ENCODE data around the gene MRPS27. TPM values are rescaled to one million over a fixed set of nuclear protein-coding genes. Genes with fewer than 3 reads are reported as not detected.
A peak's percentile ranks its signal among the peaks of the same experiment; 100 is the strongest.

MRPS27 gene
- total and polyA plus RNA-seq, 2 of the 13 experiments (the other 11 are each of a cell fraction or from before 2014, with no cell fraction given): 71.8 to 115 TPM

DNA sequence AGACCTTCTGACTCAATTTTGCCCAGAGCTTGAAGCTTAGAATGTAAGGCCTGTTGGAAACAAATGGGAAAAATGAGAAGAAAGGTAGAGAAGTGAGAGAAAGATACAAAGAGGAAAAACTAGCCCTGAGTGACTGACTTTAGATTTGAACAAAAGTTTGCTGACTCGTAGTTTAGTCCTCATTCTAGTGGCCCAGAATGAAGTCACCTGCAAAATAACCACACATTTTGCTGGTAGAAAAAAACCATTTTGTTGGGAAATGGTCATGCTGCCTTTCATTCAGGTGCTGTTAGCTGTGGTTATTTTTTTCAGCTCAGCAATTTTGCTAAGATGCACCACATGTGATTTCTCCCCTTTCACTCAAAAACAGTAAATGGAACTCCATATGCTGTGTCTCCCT, 98.9 kb downstream of the MRPS27 start:
- H2AFZ ChIP-seq (ENCODE audit: low read length): no peak overlapping the region
- H3K4me2 ChIP-seq (ENCODE audit: low read depth, low read length): no peak overlapping the region
- WGBS (ENCODE audit: low lambda C conversion rate): 92% methylated on average over 1 of the region's 1 CpG
- no peaks in the 10 kb centered on the region for H3K4me1 ChIP-seq (ENCODE audit: insufficient read depth, low read length)
- in situ Hi-C loops (cut with HindIII; ENCODE audit: extremely low pct_ligation_motif_present, low pct_unique_long_range_greater_than_20kb) (no loop called here), intact Hi-C loops (cut with micrococcal nuclease; ENCODE audit: unreplicated experiment) (no loop called here)
- DNase-seq (ENCODE audit: low spot score) (no peak), FAIRE-seq (no peak), ATAC-seq (no peak)
- H3K36me3 ChIP-seq (replicated peaks in 1 of 2; ENCODE audit: control insufficient read depth in 1 of 2, insufficient read depth in 2 of 2, low read length in 2 of 2): peaks cover 28 to 81% of the 10 kb centered on the region in 2 experiments
- POLR2A ChIA-PET: no interaction called here
- BruUV-seq (replicated peaks): no TSS peak
- H4K20me1 ChIP-seq (ENCODE audit: insufficient read depth, low read length): no peaks in the 10 kb centered on the region
- no peak overlapping the region for H3K4me3 ChIP-seq (replicated peaks in 1 of 3; ENCODE audit: insufficient read depth in 1 of 3, low read depth in 2 of 3, low read length in 3 of 3)
- TF ChIP-seq, protein P1, sequence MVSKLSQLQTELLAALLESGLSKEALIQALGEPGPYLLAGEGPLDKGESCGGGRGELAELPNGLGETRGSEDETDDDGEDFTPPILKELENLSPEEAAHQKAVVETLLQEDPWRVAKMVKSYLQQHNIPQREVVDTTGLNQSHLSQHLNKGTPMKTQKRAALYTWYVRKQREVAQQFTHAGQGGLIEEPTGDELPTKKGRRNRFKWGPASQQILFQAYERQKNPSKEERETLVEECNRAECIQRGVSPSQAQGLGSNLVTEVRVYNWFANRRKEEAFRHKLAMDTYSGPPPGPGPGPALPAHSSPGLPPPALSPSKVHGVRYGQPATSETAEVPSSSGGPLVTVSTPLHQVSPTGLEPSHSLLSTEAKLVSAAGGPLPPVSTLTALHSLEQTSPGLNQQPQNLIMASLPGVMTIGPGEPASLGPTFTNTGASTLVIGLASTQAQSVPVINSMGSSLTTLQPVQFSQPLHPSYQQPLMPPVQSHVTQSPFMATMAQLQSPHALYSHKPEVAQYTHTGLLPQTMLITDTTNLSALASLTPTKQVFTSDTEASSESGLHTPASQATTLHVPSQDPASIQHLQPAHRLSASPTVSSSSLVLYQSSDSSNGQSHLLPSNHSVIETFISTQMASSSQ (IDR thresholded peaks at IDR 0.05; ENCODE audit: low read depth): no peak
- TF ChIP-seq, protein P1 (CRISPR knock-in tag; IDR thresholded peaks at IDR 0.05; ENCODE audit: borderline replicate concordance): no peak
- peak; percentile 45; the same call in 1 of the 2 replicates for TF ChIP-seq MAFF (IDR thresholded peaks at IDR 0.05; ENCODE audit: low read depth, low read length)
- TF ChIP-seq MAFK (conservative IDR thresholded peaks at IDR 0.05 in 1 of 2, IDR thresholded peaks at IDR 0.05 in 1 of 2; ENCODE audit: low read length in 2 of 2): peak; percentile 40 to 68; a peak in 3 of 4 replicates
- no peaks in the 10 kb centered on the region for H3K9me3 ChIP-seq (ENCODE audit: low read length)
- H3K9ac ChIP-seq (ENCODE audit: insufficient read depth, low read depth, low read length): no peak overlapping the region
- H3K27me3 ChIP-seq (ENCODE audit: control insufficient read depth in 1 of 2, insufficient read depth in 2 of 2, low read length in 2 of 2): no peaks in the 10 kb centered on the region
- H3K27ac ChIP-seq (ENCODE audit: extremely low read length, insufficient read depth, low read length): no peak overlapping the region
- CTCF ChIA-PET (ENCODE audit: low intra/inter-chr PET ratio, low total read pairs): no interaction called here
- no peaks in the 10 kb centered on the region for H3K79me2 ChIP-seq (ENCODE audit: insufficient read depth, low read length)

DNA sequence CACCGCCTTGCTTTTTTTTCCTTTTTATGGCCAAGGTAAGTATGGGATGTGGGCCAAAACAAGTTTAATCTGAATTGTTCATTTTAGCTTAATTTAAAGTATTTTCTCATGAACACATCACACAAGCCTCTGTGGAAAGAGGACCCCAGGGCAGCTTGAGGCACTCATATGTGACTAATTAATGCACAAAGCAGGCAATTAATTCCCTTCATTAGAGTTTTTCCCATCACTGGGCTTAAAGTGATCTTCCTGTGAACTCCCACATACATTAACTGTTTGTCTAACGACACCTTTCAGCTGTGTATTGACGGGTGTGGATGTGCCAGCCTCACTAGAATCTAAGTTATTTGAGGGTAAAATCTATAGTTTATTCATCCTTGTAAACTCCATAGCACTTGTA, 103.3 kb downstream of the MRPS27 start:
- BruUV-seq (replicated peaks): no TSS peak
- ChIA-PET POLR2A (no interaction called here), CTCF (ENCODE audit: low intra/inter-chr PET ratio, low total read pairs) (no interaction called here)
- H3K79me2 ChIP-seq (ENCODE audit: insufficient read depth, low read length): no peaks in the 10 kb centered on the region
- ATAC-seq (no peak), DNase-seq (ENCODE audit: low spot score) (no peak), FAIRE-seq (no peak)
- H3K4me1 ChIP-seq (ENCODE audit: insufficient read depth, low read length): no peaks in the 10 kb centered on the region
- H3K4me3 ChIP-seq (replicated peaks in 1 of 3; ENCODE audit: insufficient read depth in 1 of 3, low read depth in 2 of 3, low read length in 3 of 3): no peak overlapping the region
- H3K9me3 ChIP-seq (ENCODE audit: low read length): no peaks in the 10 kb centered on the region
- H3K9ac ChIP-seq (ENCODE audit: insufficient read depth, low read depth, low read length): no peak overlapping the region
- no peak overlapping the region for H2AFZ ChIP-seq (ENCODE audit: low read length)
- in situ Hi-C loops (cut with HindIII; ENCODE audit: extremely low pct_ligation_motif_present, low pct_unique_long_range_greater_than_20kb): no loop called here
- H3K36me3 ChIP-seq (replicated peaks in 1 of 2; ENCODE audit: control insufficient read depth in 1 of 2, insufficient read depth in 2 of 2, low read length in 2 of 2): peaks cover 6 to 38% of the 10 kb centered on the region in 2 experiments
- no peak overlapping the region for H3K27ac ChIP-seq (ENCODE audit: extremely low read length, insufficient read depth, low read length)
- intact Hi-C loops (cut with micrococcal nuclease; ENCODE audit: unreplicated experiment): no loop called here
- no peak overlapping the region for H3K4me2 ChIP-seq (ENCODE audit: low read depth, low read length)
- no peaks in the 10 kb centered on the region for H4K20me1 ChIP-seq (ENCODE audit: insufficient read depth, low read length)
- whole genome bisulfite sequencing (ENCODE audit: low lambda C conversion rate): 96% methylated on average over 3 of the region's 3 CpGs
- H3K27me3 ChIP-seq (ENCODE audit: control insufficient read depth in 1 of 2, insufficient read depth in 2 of 2, low read length in 2 of 2): no peaks in the 10 kb centered on the region
- TF ChIP-seq ZNF562 (CRISPR knock-in tag; IDR thresholded peaks at IDR 0.05; ENCODE audit: borderline replicate concordance): no peak
- no peak for TF ChIP-seq ZC3H13 (CRISPR knock-in tag; IDR thresholded peaks at IDR 0.05)
- TF ChIP-seq, protein P2, sequence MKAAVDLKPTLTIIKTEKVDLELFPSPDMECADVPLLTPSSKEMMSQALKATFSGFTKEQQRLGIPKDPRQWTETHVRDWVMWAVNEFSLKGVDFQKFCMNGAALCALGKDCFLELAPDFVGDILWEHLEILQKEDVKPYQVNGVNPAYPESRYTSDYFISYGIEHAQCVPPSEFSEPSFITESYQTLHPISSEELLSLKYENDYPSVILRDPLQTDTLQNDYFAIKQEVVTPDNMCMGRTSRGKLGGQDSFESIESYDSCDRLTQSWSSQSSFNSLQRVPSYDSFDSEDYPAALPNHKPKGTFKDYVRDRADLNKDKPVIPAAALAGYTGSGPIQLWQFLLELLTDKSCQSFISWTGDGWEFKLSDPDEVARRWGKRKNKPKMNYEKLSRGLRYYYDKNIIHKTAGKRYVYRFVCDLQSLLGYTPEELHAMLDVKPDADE (CRISPR knock-in tag; IDR thresholded peaks at IDR 0.05): no peak
- TF ChIP-seq ARNTL (CRISPR knock-in tag; IDR thresholded peaks at IDR 0.05): no peak
- no peak for TF ChIP-seq TCF7L2 (IDR thresholded peaks at IDR 0.05; ENCODE audit: low read depth, low read length)
- TF ChIP-seq FOXA1 (IDR thresholded peaks at IDR 0.05): no peak
- no peak for TF ChIP-seq FOXA1 (CRISPR knock-in tag; IDR thresholded peaks at IDR 0.05)
- TF ChIP-seq AGO2 (optimal IDR thresholded peaks at IDR 0.05; ENCODE audit: low read depth, low read length): no peak
- no peak for TF ChIP-seq ZBTB1 (CRISPR knock-in tag; IDR thresholded peaks at IDR 0.05; ENCODE audit: borderline replicate concordance)
- no peak for TF ChIP-seq RFX1 (IDR thresholded peaks at IDR 0.05)
- no peak for TF ChIP-seq MTF2 (CRISPR knock-in tag; IDR thresholded peaks at IDR 0.05; ENCODE audit: borderline replicate concordance)
- TF ChIP-seq ZNF788 (CRISPR knock-in tag; IDR thresholded peaks at IDR 0.05; ENCODE audit: borderline replicate concordance): no peak
- TF ChIP-seq FOSL2 (CRISPR knock-in tag; IDR thresholded peaks at IDR 0.05): no peak

Measured in HepG2 (cell line).